Prostate gland (tissue), 2 donors: ENCODE results near the gene ZNRF1. TPM values are rescaled to one million over a fixed set of nuclear protein-coding genes. Genes with fewer than 3 reads are reported as not detected.
A peak's percentile ranks its signal among the peaks of the same experiment; 100 is the strongest.
"Not testable (repeated sequence)": the region's sequence is repeated elsewhere in the genome, so short reads cannot be mapped to it uniquely, and the experiment has no call there.

Experiments used
- DNase-seq: peaks from one replicate; pipeline ENCODE4 v3.0.0-alpha.2; 2019; ENCODE audit warnings: low spot score
- H3K27ac ChIP-seq, 2 donors: fragments of 200-600 bp; sonication (generic); 2 replicates each; pipeline ENCODE4 v1.5.1; 2017 to 2019
- H3K27me3 ChIP-seq: fragments of 200-600 bp; sonication (generic); replicated peaks from 2 replicates; pipeline ENCODE4 v1.5.1; 2019; ENCODE audit not compliant: insufficient read depth
- H3K36me3 ChIP-seq, 2 donors: fragments of 200-600 bp; sonication (generic); 1 replicate in 1 of 2; 2 replicates in 1 of 2; pipeline versions ENCODE4 v1.5.1 to v1.8.1; 2017 to 2019
- H3K4me1 ChIP-seq: fragments of 200-600 bp; sonication (generic); replicated peaks from 2 replicates; pipeline ENCODE4 v1.5.1; 2019
- H3K4me3 ChIP-seq, 2 donors: fragments of 200-600 bp; sonication (generic); 2 replicates each; pipeline ENCODE4 v1.5.1; 2017 to 2019
- H3K9me3 ChIP-seq: fragments of 200-600 bp; sonication (generic); 2 replicates; pipeline ENCODE4 v1.5.1; 2017
- POLR2A ChIP-seq: fragments of 450-650 bp; IDR thresholded peaks from one replicate; pipeline ENCODE4 v1.6.1; 2016; ENCODE audit warnings: antibody characterized with exemption, mild to moderate bottlenecking
- POLR2AphosphoS5 ChIP-seq: sonication (generic); formaldehyde crosslinking; IDR thresholded peaks from one replicate; pipeline ENCODE4 v1.6.1; 2017; ENCODE audit warnings: antibody characterized with exemption
- WGBS: methylation state at CpG from one replicate; pipeline ENCODE4 v1.1.5; 2018; 5-methylcytosine and 5-hydroxymethylcytosine counted together
- intact Hi-C: fragments of 100-400 bp; cut with DNase I; formaldehyde crosslinking; loops from one replicate; pipeline ENCODE4 v1.14.2; 2022
- total RNA-seq, 2 donors: library from RNA; depleted of rRNA; stranded (reverse); fragments of >200 nt; gene quantifications; one replicate each; pipeline ENCODE4 v1.1.0, GENCODE V29; 2016
- TF ChIP-seq, protein P1 (sequence below), 4 experiments: fragments of 200-600 bp in 2 of 4; fragments of 450-650 bp in 2 of 4; sonication (generic) in 2 of 4; IDR thresholded peaks; 1 replicate in 3 of 4; 2 replicates in 1 of 4; pipeline ENCODE4 v1.5.1; 2016 to 2019; ENCODE audit warnings: antibody characterized with exemption in 4 of 4, mild to moderate bottlenecking in 2 of 4, moderate library complexity in 2 of 4

ZNRF1 gene
- total RNA-seq, 2 donors from 2014 or later = 15.6 to 64.2 TPM

DNA sequence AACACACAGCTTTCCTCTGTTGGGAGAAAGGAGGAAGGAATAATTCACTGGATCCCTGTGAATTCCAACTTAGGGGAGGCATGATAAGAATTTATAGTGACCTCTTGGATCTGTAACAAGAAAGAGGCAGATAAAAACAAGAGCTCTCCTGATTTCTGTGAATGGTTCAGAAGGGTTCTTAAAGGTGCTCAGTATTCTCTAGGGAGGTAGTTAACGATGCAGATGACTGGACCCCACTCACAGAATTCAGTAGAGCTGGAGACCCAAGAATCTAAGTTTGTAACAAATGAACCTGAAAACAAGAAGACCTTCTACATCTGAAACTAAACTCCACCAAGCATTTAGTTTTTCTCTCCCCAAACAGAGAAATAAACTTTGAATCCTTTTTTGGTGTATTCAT is 8.6 kb downstream of the ZNRF1 start:
- Histone ChIP-seq H3K4me1 (no peaks in the 10 kb centered on the region), H3K9me3 (no peaks in the 10 kb centered on the region), H3K36me3 (no peaks in the 10 kb centered on the region), H3K27me3 (no peaks in the 10 kb centered on the region), H3K4me3 (no peak overlapping the region), H3K27ac (no peak overlapping the region)
- intact Hi-C loops = no loop called here
- DNase-seq = no peak
- WGBS = 90% methylated on average over 1 of the region's 1 CpG
- TF ChIP-seq, protein P1, sequence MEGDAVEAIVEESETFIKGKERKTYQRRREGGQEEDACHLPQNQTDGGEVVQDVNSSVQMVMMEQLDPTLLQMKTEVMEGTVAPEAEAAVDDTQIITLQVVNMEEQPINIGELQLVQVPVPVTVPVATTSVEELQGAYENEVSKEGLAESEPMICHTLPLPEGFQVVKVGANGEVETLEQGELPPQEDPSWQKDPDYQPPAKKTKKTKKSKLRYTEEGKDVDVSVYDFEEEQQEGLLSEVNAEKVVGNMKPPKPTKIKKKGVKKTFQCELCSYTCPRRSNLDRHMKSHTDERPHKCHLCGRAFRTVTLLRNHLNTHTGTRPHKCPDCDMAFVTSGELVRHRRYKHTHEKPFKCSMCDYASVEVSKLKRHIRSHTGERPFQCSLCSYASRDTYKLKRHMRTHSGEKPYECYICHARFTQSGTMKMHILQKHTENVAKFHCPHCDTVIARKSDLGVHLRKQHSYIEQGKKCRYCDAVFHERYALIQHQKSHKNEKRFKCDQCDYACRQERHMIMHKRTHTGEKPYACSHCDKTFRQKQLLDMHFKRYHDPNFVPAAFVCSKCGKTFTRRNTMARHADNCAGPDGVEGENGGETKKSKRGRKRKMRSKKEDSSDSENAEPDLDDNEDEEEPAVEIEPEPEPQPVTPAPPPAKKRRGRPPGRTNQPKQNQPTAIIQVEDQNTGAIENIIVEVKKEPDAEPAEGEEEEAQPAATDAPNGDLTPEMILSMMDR (IDR thresholded peaks at IDR 0.05) = no peak
- TF ChIP-seq POLR2AphosphoS5 (no peak), POLR2A (no peak)

DNA sequence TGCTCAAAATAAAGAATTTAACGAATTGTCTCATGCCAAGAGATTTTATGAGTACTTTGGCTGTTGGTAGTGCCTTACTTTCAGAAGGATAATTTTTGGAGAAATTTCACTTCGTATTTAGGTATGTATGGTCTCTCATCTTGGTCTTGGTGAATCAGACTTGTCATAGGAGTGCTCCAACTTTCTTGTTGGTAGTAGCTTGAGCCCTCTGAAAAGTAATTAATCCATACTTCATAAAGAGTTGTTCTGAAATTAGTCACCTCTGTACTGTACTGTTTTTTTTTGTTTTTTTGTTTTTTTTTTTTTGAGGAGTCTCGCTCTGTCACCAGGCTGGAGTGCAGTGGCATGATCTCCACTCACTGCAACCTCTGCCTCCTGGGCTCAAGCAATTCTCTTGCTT is 11.6 kb downstream of the ZNRF1 start:
- no peaks in the 10 kb centered on the region for H3K4me1 ChIP-seq
- no peak for DNase-seq
- TF ChIP-seq, protein P1 (IDR thresholded peaks at IDR 0.05) = no peak
- H3K36me3 ChIP-seq = no peaks in the 10 kb centered on the region
- no peaks in the 10 kb centered on the region for H3K9me3 ChIP-seq
- intact Hi-C loops = no loop called here
- no peaks in the 10 kb centered on the region for H3K27me3 ChIP-seq
- no peak overlapping the region for H3K4me3 ChIP-seq
- H3K27ac ChIP-seq = no peak overlapping the region
- WGBS = 70% methylated on average over 3 of the region's 3 CpGs

DNA sequence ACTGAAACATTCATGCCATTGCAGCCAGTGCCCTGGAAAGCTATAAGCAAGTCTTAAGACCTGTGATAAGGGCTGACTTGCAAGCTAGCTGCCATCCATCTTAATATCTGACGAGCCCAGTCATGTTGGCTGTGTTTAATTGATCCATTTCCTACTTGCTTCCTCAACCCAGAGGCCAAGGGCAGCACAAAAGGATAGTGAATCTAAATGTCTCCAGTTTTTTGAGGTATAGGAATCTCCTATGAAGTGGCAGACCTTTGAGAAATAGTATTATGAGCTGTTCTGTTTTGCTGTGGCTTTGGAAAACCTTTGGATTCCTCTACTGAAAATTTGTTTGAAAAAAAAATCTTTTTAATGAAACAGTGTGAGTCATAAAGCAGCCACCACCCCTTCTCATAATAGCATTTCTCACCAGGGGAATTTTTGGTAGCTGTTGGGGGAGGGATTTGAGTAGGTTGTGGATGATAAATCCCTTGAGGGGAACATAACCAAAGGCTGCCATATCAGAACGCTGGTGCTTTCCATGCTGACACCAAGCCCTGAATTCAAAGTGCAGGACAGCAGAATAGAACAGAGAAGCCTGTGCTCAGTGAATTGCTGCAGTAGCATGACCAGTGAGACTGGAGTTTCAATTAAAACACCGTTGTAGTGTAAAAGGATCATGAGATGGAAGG is 12.9 kb downstream of the ZNRF1 start:
- Histone ChIP-seq H3K27ac (peak overlapping the region; percentile 47 to 60), H3K27me3 (no peaks in the 10 kb centered on the region), H3K9me3 (no peaks in the 10 kb centered on the region), H3K4me1 (no peaks in the 10 kb centered on the region), H3K36me3 (no peaks in the 10 kb centered on the region), H3K4me3 (no peak overlapping the region)
- no peak for DNase-seq
- 20% methylated on average over 3 of the region's 3 CpGs for WGBS
- no peak for TF ChIP-seq POLR2A
- intact Hi-C loops = no loop called here

DNA sequence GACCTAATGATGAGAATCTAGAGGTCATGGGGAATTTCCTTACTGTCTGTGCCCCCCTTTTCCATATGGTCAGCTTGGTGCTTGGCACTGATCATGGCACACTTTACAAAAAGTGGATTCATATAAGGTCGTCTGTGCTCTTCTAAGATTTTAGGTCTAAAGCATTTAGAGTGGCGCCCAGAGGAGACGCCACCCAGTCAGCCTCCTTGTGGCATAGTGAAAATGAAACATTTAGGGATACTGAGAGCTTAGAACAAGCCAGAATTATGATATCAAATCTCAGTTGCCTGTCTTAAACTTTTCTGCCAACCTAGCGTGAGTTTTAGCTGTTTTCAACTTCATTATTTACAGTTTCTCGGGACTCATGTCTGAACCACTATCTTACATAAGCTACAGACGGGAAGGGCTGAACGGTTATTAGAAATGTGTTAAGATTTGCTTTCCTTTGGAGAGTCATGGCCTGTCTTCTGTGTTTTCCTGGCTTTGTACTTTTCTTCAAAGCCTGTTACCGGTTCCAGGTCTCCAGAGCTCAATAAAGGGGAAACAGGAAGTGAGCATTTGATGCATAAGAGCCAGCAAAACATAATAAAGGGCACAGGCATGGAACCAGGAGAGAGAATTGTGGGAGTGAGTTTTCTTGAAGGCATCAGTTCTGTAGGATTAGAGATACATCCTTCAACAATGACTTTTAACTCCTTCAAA is 13.7 kb downstream of the ZNRF1 start:
- TF ChIP-seq POLR2AphosphoS5 (no peak), POLR2A (no peak)
- TF ChIP-seq, protein P1 (IDR thresholded peaks at IDR 0.05) = no peak
- Histone ChIP-seq H3K36me3 (no peaks in the 10 kb centered on the region), H3K4me3 (no peak overlapping the region), H3K4me1 (no peaks in the 10 kb centered on the region), H3K27ac (peak overlapping the region; percentile 47 to 60), H3K27me3 (no peaks in the 10 kb centered on the region), H3K9me3 (no peaks in the 10 kb centered on the region)
- DNase-seq = no peak
- intact Hi-C loops = no loop called here
- WGBS = 41% methylated on average over 8 of the region's 8 CpGs

DNA sequence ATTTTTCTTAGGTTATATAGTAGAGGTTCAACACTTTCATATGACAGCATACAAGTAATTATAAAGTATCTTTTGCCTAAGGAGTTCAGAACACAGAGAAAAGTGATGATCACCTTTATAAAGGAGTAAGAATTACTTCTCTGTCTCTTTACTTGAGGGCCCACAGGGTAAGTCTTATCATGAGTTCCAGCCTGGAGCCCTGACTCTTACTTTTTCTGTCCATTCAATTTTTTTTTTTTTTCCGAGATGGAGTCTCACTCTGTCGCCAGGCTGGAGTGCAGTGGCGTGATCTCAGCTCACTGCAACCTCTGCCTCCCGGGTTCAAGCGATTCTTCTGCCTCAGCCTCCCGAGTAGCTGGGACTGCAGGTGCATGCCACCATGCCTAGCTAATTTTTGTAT is 14.3 kb downstream of the ZNRF1 start:
- H3K36me3 ChIP-seq, H3K9me3 ChIP-seq, H3K4me1 ChIP-seq, H3K4me3 ChIP-seq, intact Hi-C loops, DNase-seq, H3K27me3 ChIP-seq: not testable (repeated sequence)
- WGBS = 92% methylated on average over 6 of the region's 6 CpGs
- peak overlapping the region; percentile 47 to 60 for H3K27ac ChIP-seq

DNA sequence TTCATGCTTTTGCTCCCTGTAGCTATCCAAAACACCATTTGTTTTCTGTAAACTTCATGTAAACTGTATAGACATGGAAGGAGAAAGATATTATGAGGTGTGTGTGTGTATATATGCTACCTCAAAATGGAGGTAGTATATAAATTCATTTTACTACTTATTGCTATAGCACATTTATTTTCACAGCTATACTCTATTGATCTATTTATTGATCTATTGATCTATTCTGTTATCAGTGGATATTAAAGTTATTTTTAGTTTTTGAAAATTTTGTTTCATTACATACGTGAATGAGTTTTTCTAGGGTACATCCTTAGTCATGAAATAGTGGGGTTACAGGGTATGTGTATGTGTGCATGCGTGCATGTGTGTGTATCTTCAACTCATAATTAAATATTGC is 15.5 kb downstream of the ZNRF1 start:
- no peak overlapping the region for H3K27ac ChIP-seq
- H3K4me3 ChIP-seq = no peak overlapping the region
- H3K36me3 ChIP-seq = no peaks in the 10 kb centered on the region
- H3K9me3 ChIP-seq = no peaks in the 10 kb centered on the region
- TF ChIP-seq POLR2A (no peak), POLR2AphosphoS5 (no peak)
- TF ChIP-seq, protein P1 (IDR thresholded peaks at IDR 0.05) = no peak
- intact Hi-C loops = no loop called here
- 46% methylated on average over 2 of the region's 2 CpGs for WGBS
- no peaks in the 10 kb centered on the region for H3K27me3 ChIP-seq
- DNase-seq = no peak
- H3K4me1 ChIP-seq = no peaks in the 10 kb centered on the region

DNA sequence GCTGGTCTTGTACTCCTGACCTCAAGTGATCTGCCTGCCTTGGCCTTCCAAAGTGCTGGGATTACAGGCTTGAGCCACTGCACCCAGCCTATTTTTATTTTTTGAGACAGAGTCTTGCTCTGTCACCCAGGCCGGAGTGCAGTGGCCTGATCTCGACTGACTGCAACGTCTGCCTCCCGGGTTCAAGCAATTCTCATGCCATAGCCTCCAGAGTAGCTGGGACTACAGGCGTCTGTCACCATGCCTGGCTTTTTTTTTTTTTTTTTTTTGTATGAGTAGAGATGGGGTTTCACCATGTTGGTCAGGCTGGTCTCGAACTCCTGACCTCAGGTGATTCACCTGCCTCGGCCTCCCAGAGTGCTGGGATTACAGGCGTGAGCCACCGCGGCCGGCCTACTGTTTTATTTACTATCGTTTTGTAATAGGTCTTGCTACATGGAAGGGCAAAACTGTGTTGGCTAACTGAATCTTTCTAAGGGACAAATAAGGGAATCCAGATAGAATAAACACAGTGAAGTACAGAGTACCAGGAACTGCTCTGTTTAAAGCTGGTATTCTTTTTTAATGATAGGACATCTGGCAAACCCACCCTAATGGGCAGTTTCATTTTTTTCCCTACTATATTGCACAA is 17.7 kb downstream of the ZNRF1 start:
- H3K4me3 ChIP-seq, H3K27ac ChIP-seq, H3K27me3 ChIP-seq, intact Hi-C loops, H3K9me3 ChIP-seq, DNase-seq, H3K4me1 ChIP-seq, H3K36me3 ChIP-seq: not testable (repeated sequence)
- 88% methylated on average over 12 of the region's 12 CpGs for WGBS
